Measurements from ENCODE around the gene BDKRB2. TPM values are rescaled to one million over a fixed set of nuclear protein-coding genes. Genes with fewer than 3 reads are reported as not detected.
A peak's percentile ranks its signal among the peaks of the same experiment; 100 is the strongest.

BDKRB2 gene
- total and polyA plus RNA-seq, 4 experiments from 2014 or later: not detected

DNA sequence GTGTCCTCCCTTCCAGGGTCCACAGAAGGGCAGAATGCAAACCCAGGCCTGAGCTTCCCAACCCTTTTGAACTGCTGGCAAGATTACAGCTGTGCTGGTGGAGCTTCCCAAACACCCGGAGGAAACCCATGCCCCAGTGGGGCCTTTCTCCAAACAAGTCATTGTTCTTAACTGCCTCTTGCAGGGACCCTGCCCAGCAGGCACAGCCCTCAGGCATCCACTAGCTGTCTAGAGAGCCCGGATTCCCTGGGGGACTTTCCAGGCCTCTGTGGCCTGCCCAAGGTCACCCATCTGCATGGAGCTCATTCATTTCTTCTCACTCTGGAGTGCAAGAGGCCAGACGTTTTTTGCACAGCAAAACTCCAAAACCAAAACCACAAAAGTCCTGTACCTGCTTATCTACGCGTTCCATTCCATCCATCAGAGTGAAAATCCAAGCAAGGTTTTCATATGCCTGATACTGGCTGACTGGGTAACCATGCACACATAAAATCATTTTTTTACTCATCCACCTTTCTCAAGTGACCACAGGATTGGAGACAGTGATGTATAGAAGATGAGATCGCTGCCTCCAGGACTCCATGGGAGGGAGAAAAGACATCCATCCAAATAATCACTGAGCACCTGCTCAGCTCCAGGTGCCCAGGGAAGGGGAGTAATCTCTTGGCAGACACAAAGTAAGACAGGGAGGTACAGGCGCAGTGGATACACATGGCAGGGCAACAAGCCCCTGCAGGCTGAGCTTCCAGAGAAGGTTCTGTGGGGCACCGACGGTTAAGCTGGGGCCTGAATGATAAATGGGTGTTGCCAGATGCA is 17.2 kb upstream of the BDKRB2 start:
- no peak overlapping the region for H3K27ac Mint-ChIP-seq
- peaks cover 6 to 18% of the 10 kb centered on the region in 2 donors for H3K27me3 Mint-ChIP-seq
- CTCF ChIA-PET (ENCODE audit: partially characterized antibody): no interaction called here
- Histone ChIP-seq H3K4me1 (ENCODE audit: insufficient read depth, low read length) (no peaks in the 10 kb centered on the region), H3K4me3 (ENCODE audit: low read length in 2 of 2) (no peak overlapping the region), H3K36me3 (ENCODE audit: insufficient read depth, low read length) (no peaks in the 10 kb centered on the region), H3K27me3 (ENCODE audit: insufficient read depth, low read length) (no peaks in the 10 kb centered on the region), H3K9me3 (ENCODE audit: control insufficient read depth in 1 of 2, low read length in 2 of 2) (no peaks in the 10 kb centered on the region), H3K27ac (ENCODE audit: low read depth, low read length) (no peak overlapping the region)
- H3K4me3 Mint-ChIP-seq: no peak overlapping the region
- no peak for DNase-seq
- H3K4me1 Mint-ChIP-seq: peaks cover 0 to 6% (median 0%) of the 10 kb centered on the region in 4 donors
- intact Hi-C loops (cut with micrococcal nuclease): no loop called here
- H3K9me3 Mint-ChIP-seq: peaks cover 0 to 5% (median 0%) of the 10 kb centered on the region in 8 donors
- POLR2A ChIA-PET (ENCODE audit: partially characterized antibody): interaction anchor here (1.0 kb wide), 1 partner anchor 10 kb away, joined by 3 read pairs; no protein-coding TSS in a partner anchor
- H3K36me3 Mint-ChIP-seq: no peaks in the 10 kb centered on the region

DNA sequence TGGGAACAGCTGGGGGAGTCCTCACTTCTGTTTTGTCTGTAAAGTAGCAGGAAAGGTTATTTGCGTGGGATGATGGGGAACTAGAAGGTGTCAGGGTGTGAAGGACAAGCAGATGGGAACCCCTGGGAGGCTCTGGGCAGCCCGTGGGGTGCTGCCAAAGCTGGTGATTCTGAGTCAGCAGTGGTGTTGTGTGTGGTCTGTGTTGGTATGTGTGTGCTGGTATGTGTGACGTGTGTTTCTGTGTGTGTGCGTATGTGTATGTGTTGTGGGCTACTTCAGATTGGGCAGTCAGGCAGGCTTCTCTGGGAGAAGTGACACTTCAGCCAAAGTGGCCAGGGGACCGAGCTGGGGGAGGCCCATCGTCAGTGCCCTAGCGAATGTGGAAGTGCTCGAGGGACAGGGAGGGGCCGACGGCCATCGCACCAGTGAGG is 15.3 kb upstream of the BDKRB2 start:
- CTCF ChIA-PET (ENCODE audit: partially characterized antibody): no interaction called here
- peaks cover 9 to 22% of the 10 kb centered on the region in 2 donors for H3K27me3 Mint-ChIP-seq
- H3K4me1 Mint-ChIP-seq: peaks cover 0 to 6% (median 0%) of the 10 kb centered on the region in 4 donors
- no peaks in the 10 kb centered on the region for H3K36me3 Mint-ChIP-seq
- intact Hi-C loops (cut with micrococcal nuclease): no loop called here
- H3K27ac Mint-ChIP-seq: no peak overlapping the region
- no peak overlapping the region for H3K4me3 ChIP-seq (ENCODE audit: low read length in 2 of 2)
- no peak for DNase-seq
- no peak overlapping the region for H3K27ac ChIP-seq (ENCODE audit: low read depth, low read length)
- no peaks in the 10 kb centered on the region for H3K36me3 ChIP-seq (ENCODE audit: insufficient read depth, low read length)
- H3K4me3 Mint-ChIP-seq: no peak overlapping the region
- no peaks in the 10 kb centered on the region for H3K4me1 ChIP-seq (ENCODE audit: insufficient read depth, low read length)
- no peaks in the 10 kb centered on the region for H3K9me3 ChIP-seq (ENCODE audit: control insufficient read depth in 1 of 2, low read length in 2 of 2)
- H3K27me3 ChIP-seq (ENCODE audit: insufficient read depth, low read length): no peaks in the 10 kb centered on the region
- POLR2A ChIA-PET (ENCODE audit: partially characterized antibody): no interaction called here
- H3K9me3 Mint-ChIP-seq: peaks cover 0 to 5% (median 0%) of the 10 kb centered on the region in 8 donors

DNA sequence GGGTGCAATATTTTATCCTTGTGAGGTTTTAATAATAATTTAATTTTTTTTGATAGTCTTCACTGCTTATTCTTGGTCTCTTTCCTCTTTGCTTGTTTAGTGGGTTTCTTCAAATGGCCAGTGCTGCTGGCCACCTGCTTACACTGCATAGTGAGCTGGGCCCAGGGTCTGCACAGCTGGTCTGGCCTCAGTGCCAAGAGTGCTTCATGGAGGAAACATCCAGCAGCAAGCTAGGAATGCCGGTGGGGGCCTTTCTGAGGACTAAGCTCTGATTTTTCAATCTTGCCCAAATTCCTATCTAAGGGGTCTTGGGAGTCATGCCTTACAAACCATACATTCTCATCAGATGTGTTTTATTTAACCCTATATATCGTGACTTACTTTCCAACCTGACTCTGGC is 13.3 kb upstream of the BDKRB2 start:
- Histone ChIP-seq H3K36me3 (ENCODE audit: insufficient read depth, low read length) (no peaks in the 10 kb centered on the region), H3K9me3 (ENCODE audit: control insufficient read depth in 1 of 2, low read length in 2 of 2) (no peaks in the 10 kb centered on the region), H3K4me1 (ENCODE audit: insufficient read depth, low read length) (no peaks in the 10 kb centered on the region), H3K27ac (ENCODE audit: low read depth, low read length) (no peak overlapping the region), H3K4me3 (ENCODE audit: low read length in 2 of 2) (no peak overlapping the region), H3K27me3 (ENCODE audit: insufficient read depth, low read length) (no peaks in the 10 kb centered on the region)
- CTCF ChIA-PET (ENCODE audit: partially characterized antibody): no interaction called here
- Mint-ChIP-seq H3K36me3 (no peaks in the 10 kb centered on the region), H3K9me3 (peaks cover 0 to 5% (median 3%) of the 10 kb centered on the region in 8 donors), H3K4me3 (no peak overlapping the region), H3K27me3 (peaks cover 9 to 20% of the 10 kb centered on the region in 2 donors), H3K4me1 (peaks cover 0 to 8% (median 1%) of the 10 kb centered on the region in 4 donors), H3K27ac (no peak overlapping the region)
- POLR2A ChIA-PET (ENCODE audit: partially characterized antibody): no interaction called here
- no peak for DNase-seq
- intact Hi-C loops (cut with micrococcal nuclease): no loop called here

DNA sequence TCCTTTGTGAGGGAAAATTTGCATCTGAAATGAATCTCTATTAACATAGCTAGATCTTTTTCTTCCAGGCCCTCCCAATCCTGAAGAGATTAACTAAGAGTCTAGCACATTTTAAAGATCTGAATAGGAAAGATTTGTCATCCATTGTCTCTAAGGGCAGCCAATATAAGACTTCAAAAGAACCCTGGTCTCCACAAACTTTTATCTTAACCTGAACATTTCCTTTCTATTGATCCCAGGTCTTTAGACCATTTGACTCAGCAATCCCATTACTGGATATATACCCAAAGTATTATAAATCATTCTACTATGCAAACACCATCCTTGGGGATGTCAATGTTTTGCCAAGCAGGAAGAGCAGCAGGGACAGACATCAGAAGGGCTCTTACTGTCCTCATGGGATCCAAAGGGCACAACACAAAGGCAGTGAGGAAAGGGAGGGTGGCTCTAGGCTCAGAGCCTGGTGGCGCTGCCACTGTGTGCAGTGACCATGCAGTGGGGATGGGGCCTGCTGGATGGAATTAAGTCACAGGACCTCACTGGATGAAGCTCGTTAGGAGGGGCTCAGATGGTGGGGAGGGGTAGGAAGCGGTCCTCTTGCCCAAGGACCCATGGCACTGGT is 12.7 kb upstream of the BDKRB2 start:
- peak overlapping the region in 1 of 7 donors; percentile 3 for H3K27ac Mint-ChIP-seq
- H3K27me3 Mint-ChIP-seq: peaks cover 9 to 20% of the 10 kb centered on the region in 2 donors
- POLR2A ChIA-PET (ENCODE audit: partially characterized antibody): no interaction called here

DNA sequence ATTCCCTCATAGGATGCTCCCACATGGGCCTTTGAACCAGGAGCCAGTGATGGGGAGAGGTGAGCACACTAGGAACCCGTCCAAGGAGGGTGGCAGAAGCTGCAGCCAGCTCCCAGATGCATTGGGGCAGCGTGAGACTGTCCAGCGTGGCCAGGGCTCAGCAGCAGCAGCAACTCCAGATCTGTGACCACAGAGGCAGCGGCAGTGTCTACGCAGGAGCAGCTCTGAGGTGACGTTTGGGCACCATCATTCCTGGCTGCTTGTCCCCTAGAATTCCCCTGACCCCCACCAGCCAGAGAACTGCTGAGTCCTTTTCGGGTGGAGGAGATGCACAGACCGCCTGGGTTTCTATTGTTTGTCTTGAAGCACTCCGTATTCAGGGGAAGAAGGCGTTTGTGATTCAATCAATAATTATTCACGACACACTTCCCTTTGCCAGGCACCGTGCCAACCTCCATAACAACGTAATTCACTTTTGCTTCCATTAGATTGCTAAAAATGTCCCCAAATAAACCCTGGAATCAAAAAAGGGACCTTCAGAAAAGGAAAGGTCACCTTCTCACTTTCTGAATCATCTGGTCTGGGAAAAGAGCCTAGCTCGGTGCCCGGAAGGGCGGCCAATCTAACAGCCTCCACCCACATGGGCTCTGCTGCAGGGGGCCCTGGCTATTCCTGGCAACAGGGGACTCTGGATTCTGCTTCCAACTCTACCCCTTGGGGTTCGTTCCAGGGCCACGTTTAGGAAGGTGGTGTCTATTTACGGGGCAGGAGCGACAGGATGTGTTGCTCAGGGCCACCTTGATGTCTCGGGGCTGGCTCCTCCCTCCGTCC is 11.4 kb upstream of the BDKRB2 start:
- H3K27ac ChIP-seq (ENCODE audit: low read depth, low read length): no peak overlapping the region
- H3K27me3 ChIP-seq (ENCODE audit: insufficient read depth, low read length): no peaks in the 10 kb centered on the region
- Mint-ChIP-seq H3K4me1 (peaks cover 3 to 15% (median 12%) of the 10 kb centered on the region in 4 donors), H3K9me3 (peaks cover 0 to 8% (median 2%) of the 10 kb centered on the region in 8 donors), H3K4me3 (no peak overlapping the region), H3K27me3 (peaks cover 12 to 20% of the 10 kb centered on the region in 2 donors), H3K36me3 (no peaks in the 10 kb centered on the region), H3K27ac (no peak overlapping the region)
- ChIA-PET CTCF (ENCODE audit: partially characterized antibody) (no interaction called here), POLR2A (ENCODE audit: partially characterized antibody) (no interaction called here)
- intact Hi-C loops (cut with micrococcal nuclease): no loop called here
- no peaks in the 10 kb centered on the region for H3K36me3 ChIP-seq (ENCODE audit: insufficient read depth, low read length)
- no peaks in the 10 kb centered on the region for H3K4me1 ChIP-seq (ENCODE audit: insufficient read depth, low read length)
- H3K9me3 ChIP-seq (ENCODE audit: control insufficient read depth in 1 of 2, low read length in 2 of 2): no peaks in the 10 kb centered on the region
- DNase-seq: no peak
- H3K4me3 ChIP-seq (ENCODE audit: low read length in 2 of 2): no peak overlapping the region

More for the DNA sequence above, 12.7 kb upstream of the BDKRB2 start:
- DNase-seq: no peak
- no peaks in the 10 kb centered on the region for H3K36me3 Mint-ChIP-seq
- peaks cover 0 to 8% (median 3%) of the 10 kb centered on the region in 8 donors for H3K9me3 Mint-ChIP-seq
- H3K36me3 ChIP-seq (ENCODE audit: insufficient read depth, low read length): no peaks in the 10 kb centered on the region
- no peaks in the 10 kb centered on the region for H3K4me1 ChIP-seq (ENCODE audit: insufficient read depth, low read length)
- intact Hi-C loops (cut with micrococcal nuclease): no loop called here
- H3K27ac ChIP-seq (ENCODE audit: low read depth, low read length): no peak overlapping the region
- H3K4me1 Mint-ChIP-seq: peaks cover 3 to 11% (median 6%) of the 10 kb centered on the region in 4 donors
- no peaks in the 10 kb centered on the region for H3K27me3 ChIP-seq (ENCODE audit: insufficient read depth, low read length)
- no peaks in the 10 kb centered on the region for H3K9me3 ChIP-seq (ENCODE audit: control insufficient read depth in 1 of 2, low read length in 2 of 2)
- CTCF ChIA-PET (ENCODE audit: partially characterized antibody): no interaction called here
- H3K4me3 ChIP-seq (ENCODE audit: low read length in 2 of 2): no peak overlapping the region
- no peak overlapping the region for H3K4me3 Mint-ChIP-seq

DNA sequence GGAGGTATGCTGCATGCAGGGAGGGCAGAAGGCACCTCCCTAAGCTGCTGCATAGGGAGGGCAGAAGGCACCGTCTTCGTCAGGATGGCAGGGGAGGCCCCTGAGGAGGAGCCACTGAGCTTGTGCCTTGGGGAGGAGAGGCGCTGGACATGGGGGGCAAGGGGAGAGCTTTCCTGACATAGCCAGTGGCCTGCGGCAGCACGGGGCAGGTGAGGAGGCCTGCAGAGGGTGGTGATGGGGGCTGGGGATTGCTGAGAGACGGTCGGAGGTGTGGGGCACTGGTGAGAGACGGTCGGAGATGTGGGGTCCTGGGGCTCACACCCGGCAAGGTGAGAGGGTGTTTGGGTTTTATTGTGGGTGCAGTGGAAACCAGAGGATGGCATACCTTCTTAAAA is 10.4 kb upstream of the BDKRB2 start:
- Histone ChIP-seq H3K27me3 (ENCODE audit: insufficient read depth, low read length) (no peaks in the 10 kb centered on the region), H3K4me3 (ENCODE audit: low read length in 2 of 2) (no peak overlapping the region), H3K36me3 (ENCODE audit: insufficient read depth, low read length) (no peaks in the 10 kb centered on the region), H3K9me3 (ENCODE audit: control insufficient read depth in 1 of 2, low read length in 2 of 2) (no peaks in the 10 kb centered on the region), H3K27ac (ENCODE audit: low read depth, low read length) (no peak overlapping the region), H3K4me1 (ENCODE audit: insufficient read depth, low read length) (peaks cover 4% of the 10 kb centered on the region)
- Mint-ChIP-seq H3K27me3 (peaks cover 11 to 12% of the 10 kb centered on the region in 2 donors), H3K4me3 (no peak overlapping the region), H3K9me3 (peaks cover 0 to 8% (median 2%) of the 10 kb centered on the region in 8 donors), H3K27ac (no peak overlapping the region), H3K36me3 (no peaks in the 10 kb centered on the region), H3K4me1 (peaks cover 7 to 23% (median 18%) of the 10 kb centered on the region in 4 donors)
- CTCF ChIA-PET (ENCODE audit: partially characterized antibody): no interaction called here
- intact Hi-C loops (cut with micrococcal nuclease): no loop called here
- POLR2A ChIA-PET (ENCODE audit: partially characterized antibody): no interaction called here
- DNase-seq: no peak

Measured in CD4-positive, alpha-beta memory T cell (primary cell).